A673 (cell line): ENCODE data around the gene OR8B12. TPM values are rescaled to one million over a fixed set of nuclear protein-coding genes. Genes with fewer than 3 reads are reported as not detected.

Experiments
- BruUV-seq: library from RNA; stranded (reverse); fragments of 400-500 nt; replicated peaks from 2 replicates; lab custom pipeline; 2021; lab: Mats Ljungman, UMichigan
- CTCF ChIA-PET: fragments of 300-600 bp; sonication (Branson Sonifier 250); formaldehyde crosslinking; loops from one replicate; lab custom pipeline; 2022; ENCODE audit warnings: antibody characterized with exemption; lab: Charles Lee
- POLR2A ChIA-PET: fragments of 300-600 bp; sonication (Branson Sonifier 250); formaldehyde crosslinking; loops from one replicate; lab custom pipeline; 2022; ENCODE audit warnings: antibody characterized with exemption; ENCODE audit not compliant: low non-redundant PET; lab: Charles Lee
- DNase-seq: peaks from one replicate; pipeline ENCODE4 v3.0.0-alpha.2; 2015; ENCODE audit warnings: low spot score
- H3K27ac ChIP-seq: fragments of 200-600 bp; sonication (generic); 2 replicates; pipeline ENCODE4 v1.5.1; 2016; ENCODE audit warnings: mixed run types, low read depth, mild to moderate bottlenecking, mixed read lengths, antibody characterized with exemption, low read length; ENCODE audit not compliant: poor library complexity, severe bottlenecking
- H3K27me3 ChIP-seq: fragments of 200-600 bp; sonication (generic); replicated peaks from 2 replicates; pipeline ENCODE4 v1.6.1; 2017; ENCODE audit warnings: mixed run types, low read depth, mild to moderate bottlenecking, mixed read lengths, antibody characterized with exemption, low read length; ENCODE audit not compliant: insufficient read depth, poor library complexity
- H3K36me3 ChIP-seq: fragments of 200-600 bp; sonication (generic); 2 replicates; pipeline ENCODE4 v1.6.1; 2016; ENCODE audit warnings: mixed run types, mild to moderate bottlenecking, mixed read lengths, antibody characterized with exemption, low read length; ENCODE audit not compliant: insufficient read depth, poor library complexity, severe bottlenecking
- H3K4me1 ChIP-seq: fragments of 200-600 bp; sonication (generic); 2 replicates; pipeline ENCODE4 v1.6.1; 2017; ENCODE audit warnings: mixed run types, mild to moderate bottlenecking, mixed read lengths, antibody characterized with exemption, low read length; ENCODE audit not compliant: insufficient read depth, poor library complexity, severe bottlenecking
- H3K4me3 ChIP-seq: fragments of 200-600 bp; sonication (generic); 2 replicates; pipeline ENCODE4 v1.5.1; 2016; ENCODE audit warnings: low read depth, mixed run types, mild to moderate bottlenecking, mixed read lengths, low read length; ENCODE audit not compliant: poor library complexity, severe bottlenecking
- H3K9me3 ChIP-seq: fragments of 200-600 bp; sonication (generic); 2 replicates; pipeline ENCODE4 v1.6.1; 2016; ENCODE audit warnings: mixed run types, low read depth, mild to moderate bottlenecking, mixed read lengths, antibody characterized with exemption, low read length; ENCODE audit not compliant: poor library complexity, severe bottlenecking
- EZH2 ChIP-seq: fragments of 200-600 bp; sonication (generic); IDR thresholded peaks from 2 replicates; pipeline ENCODE4 v1.6.1; 2017; ENCODE audit warnings: borderline replicate concordance, low read depth, mild to moderate bottlenecking, mixed read lengths, antibody characterized with exemption, low read length; ENCODE audit not compliant: poor library complexity, severe bottlenecking
- intact Hi-C: fragments of 100-400 bp; cut with micrococcal nuclease; formaldehyde crosslinking; loops from one replicate; pipeline ENCODE4 v1.10.0; 2022; ENCODE audit not compliant: unreplicated experiment
- total RNA-seq: library from RNA; stranded (reverse); gene quantifications from 2 replicates; pipeline ENCODE4 v1.2.3, GENCODE V29; 2021
- TF ChIP-seq, protein P1 (sequence below): fragments of 300-800, 200-600 bp; sonication (generic); conservative IDR thresholded peaks from 2 replicates; pipeline ENCODE4 v1.5.1; 2017; ENCODE audit warnings: low read depth, mild to moderate bottlenecking, antibody characterized with exemption, low read length, moderate library complexity, mixed read lengths

Gene OR8B12
- total RNA-seq, 1 experiment from 2014 or later, result not detected

- Histone ChIP-seq H3K4me3 (no peak overlapping the region), H3K9me3 (peaks cover 3% of the 10 kb centered on the region), H3K36me3 (no peaks in the 10 kb centered on the region), H3K27ac (no peak overlapping the region), H3K4me1 (no peaks in the 10 kb centered on the region), H3K27me3 (no peaks in the 10 kb centered on the region)
- intact Hi-C loops, result no loop called here
- ChIA-PET POLR2A (no interaction called here), CTCF (no interaction called here)
- TF ChIP-seq, protein P1, sequence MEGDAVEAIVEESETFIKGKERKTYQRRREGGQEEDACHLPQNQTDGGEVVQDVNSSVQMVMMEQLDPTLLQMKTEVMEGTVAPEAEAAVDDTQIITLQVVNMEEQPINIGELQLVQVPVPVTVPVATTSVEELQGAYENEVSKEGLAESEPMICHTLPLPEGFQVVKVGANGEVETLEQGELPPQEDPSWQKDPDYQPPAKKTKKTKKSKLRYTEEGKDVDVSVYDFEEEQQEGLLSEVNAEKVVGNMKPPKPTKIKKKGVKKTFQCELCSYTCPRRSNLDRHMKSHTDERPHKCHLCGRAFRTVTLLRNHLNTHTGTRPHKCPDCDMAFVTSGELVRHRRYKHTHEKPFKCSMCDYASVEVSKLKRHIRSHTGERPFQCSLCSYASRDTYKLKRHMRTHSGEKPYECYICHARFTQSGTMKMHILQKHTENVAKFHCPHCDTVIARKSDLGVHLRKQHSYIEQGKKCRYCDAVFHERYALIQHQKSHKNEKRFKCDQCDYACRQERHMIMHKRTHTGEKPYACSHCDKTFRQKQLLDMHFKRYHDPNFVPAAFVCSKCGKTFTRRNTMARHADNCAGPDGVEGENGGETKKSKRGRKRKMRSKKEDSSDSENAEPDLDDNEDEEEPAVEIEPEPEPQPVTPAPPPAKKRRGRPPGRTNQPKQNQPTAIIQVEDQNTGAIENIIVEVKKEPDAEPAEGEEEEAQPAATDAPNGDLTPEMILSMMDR, result no peak
- no TSS peak for BruUV-seq
- no peak for DNase-seq
Measured at GRCh38 chr11:124533626-124534025, 9.8 kb downstream of the OR8B12 start.

- ChIA-PET CTCF (no interaction called here), POLR2A (no interaction called here)
- no peak overlapping the region for H3K4me3 ChIP-seq
- no peak for DNase-seq
- H3K27me3 ChIP-seq, result no peaks in the 10 kb centered on the region
- intact Hi-C loops, result no loop called here
- no peak for TF ChIP-seq EZH2
- TF ChIP-seq, protein P1, result no peak
- BruUV-seq, result no TSS peak
- no peaks in the 10 kb centered on the region for H3K9me3 ChIP-seq
- H3K4me1 ChIP-seq, result peaks cover 7% of the 10 kb centered on the region
- no peaks in the 10 kb centered on the region for H3K36me3 ChIP-seq
- no peak overlapping the region for H3K27ac ChIP-seq
Measured at GRCh38 chr11:124520550-124520854, 23.0 kb downstream of the OR8B12 start.

DNA sequence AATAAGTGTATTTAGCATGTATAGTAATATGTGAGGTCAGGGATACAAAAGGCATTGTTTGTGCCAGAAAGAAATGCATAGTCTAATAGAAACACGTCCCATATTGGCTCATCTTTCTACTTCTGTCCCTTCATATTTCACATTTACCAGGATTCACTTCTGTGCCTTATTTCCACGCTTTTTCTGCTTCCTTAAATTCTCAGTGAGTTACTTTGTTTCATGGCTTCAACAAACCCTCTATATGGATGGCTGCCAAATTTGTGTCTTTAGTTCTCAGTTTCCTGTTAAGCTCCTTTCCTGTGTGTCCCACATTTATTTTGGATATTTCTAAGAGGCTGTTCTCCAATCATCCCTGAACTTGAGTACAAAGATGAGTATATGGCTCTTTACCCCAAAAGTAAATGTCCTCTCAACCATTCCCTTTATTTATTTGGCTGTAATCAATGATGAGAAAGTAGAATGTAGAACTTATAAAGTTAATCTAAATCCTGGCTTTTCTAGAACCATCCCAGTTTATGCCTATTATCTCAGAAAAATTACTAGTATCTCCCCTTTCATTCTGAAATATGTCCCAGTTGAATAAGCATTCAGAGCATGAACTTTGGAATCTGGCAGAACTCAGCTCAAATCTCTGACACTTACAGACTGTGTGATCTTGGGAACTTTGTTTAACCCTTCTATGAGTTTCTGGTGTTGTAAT is 23.5 kb downstream of the OR8B12 start:
- H3K36me3 ChIP-seq, result no peaks in the 10 kb centered on the region
- H3K9me3 ChIP-seq, result no peaks in the 10 kb centered on the region
- POLR2A ChIA-PET, result no interaction called here
- BruUV-seq, result no TSS peak
- H3K4me1 ChIP-seq, result peaks cover 7% of the 10 kb centered on the region
- TF ChIP-seq, protein P1, result no peak
- TF ChIP-seq EZH2, result no peak
- no peak overlapping the region for H3K4me3 ChIP-seq
- no peak overlapping the region for H3K27ac ChIP-seq
- intact Hi-C loops, result no loop called here
- DNase-seq, result peak; percentile 45
- CTCF ChIA-PET, result no interaction called here
- H3K27me3 ChIP-seq, result no peaks in the 10 kb centered on the region
